ENCODE data around the gene ZNF236. TPM values are rescaled to one million over a fixed set of nuclear protein-coding genes. Genes with fewer than 3 reads are reported as not detected.
"Not testable (repeated sequence)": the region's sequence is repeated elsewhere in the genome, so short reads cannot be mapped to it uniquely, and the experiment has no call there.

Gene ZNF236
- total RNA-seq, 1 donor, result 20.7 TPM

DNA sequence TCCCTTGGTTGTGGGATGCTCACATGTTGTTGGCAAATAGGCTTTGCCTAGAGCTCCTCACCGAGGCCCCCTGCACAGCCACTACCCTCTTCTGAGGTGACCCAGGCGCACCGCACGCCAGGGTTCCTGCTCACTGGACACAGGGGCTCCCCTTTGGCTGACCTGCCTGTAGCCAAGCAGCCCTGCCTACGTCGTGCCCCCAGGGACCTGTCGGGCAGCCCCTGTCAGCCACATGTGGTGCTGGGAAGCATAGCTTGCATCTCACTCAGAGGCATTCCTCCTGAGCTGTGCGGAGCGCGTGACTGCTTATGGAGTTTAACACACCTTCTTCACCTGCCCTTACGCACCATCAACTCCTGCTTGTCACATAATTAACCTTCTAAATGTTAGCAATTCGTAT lies 116.3 kb downstream of the ZNF236 start:
- no peak for DNase-seq (ENCODE audit: low read depth in 2 of 3, low spot score in 2 of 3)

DNA sequence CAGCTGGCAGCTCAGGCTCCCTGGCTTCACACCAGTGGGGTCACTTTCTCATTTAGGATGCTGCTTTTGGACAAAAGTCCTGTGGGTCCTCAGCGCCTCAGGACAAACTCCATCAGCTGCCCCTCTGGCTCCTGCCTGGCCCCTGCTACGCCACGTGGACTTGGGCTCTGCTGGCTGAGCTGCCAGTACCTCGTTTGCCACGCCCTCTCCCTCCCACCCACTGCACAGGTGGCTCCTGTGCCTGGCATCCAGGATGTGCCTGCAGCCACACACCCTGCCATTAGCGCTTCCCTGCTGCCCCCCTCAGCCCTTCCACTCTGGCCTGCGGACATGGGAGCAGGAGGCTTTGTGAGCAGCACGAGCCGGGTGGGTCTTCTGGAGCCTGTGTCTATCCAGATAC lies 118.9 kb downstream of the ZNF236 start:
- no peak for DNase-seq (ENCODE audit: low read depth in 2 of 3, low spot score in 2 of 3)

DNA sequence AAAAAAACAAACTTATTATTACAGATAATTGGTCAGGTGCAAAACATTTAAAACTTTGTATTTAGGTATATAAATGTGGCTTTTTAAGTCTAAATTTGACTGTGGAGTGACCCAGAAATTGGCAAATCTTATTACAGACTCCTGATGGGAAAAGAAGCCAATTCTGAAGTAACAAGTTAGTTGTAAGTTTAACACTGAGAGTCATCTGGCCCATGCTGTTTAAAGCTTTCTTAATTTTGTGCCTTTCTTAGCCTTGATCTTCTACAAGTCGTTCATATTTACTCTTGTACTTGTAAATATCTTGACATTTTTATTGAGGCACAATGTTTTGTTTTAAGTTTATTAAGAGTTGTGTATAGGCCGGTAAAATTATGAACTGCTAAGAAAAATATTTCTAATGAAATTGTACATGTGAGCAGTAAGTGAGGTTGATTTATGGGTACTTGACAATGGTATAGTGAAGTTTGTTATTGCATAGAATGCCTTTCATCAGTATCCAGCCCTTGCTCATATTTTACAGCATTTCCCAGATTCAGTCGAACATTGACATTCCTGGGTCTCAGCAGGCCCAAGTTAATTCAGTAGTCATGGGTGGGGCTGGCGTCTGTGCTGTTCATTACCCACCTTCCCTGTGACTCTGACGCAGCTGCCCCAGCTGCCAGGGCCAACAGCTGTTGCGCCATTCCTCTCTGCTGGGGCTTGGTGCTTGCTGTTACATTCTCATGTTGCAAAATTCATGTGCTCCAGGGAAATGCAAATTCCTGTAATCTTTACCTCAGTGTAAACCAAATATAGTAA lies 121.4 kb downstream of the ZNF236 start:
- no peak for DNase-seq (ENCODE audit: low read depth in 2 of 3, low spot score in 2 of 3)

GRCh38 chr18:76944346-76944745 lies 122.0 kb downstream of the ZNF236 start:
- DNase-seq (ENCODE audit: low read depth in 2 of 3, low spot score in 2 of 3), result not testable (repeated sequence)

DNA sequence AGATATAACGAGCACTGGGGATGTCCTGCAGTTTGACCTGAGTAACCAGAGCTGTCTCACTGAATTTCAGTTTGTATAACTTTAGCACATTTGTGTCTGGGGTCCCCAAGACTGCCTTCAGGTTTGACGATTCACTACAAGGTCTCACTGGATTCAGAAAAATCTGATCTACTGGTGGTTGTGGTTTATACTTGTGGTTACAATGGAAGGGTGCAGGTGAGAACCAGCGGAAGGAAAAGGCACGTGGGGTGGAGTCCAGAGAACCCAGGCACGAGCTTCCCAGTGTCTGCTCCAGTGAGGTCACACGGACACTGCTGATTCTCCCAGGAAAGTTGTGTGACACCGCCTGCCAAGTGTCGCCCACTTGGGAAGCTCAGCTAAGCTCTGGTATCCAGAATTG lies 126.0 kb downstream of the ZNF236 start:
- DNase-seq (ENCODE audit: low read depth in 2 of 3, low spot score in 2 of 3), result no peak

GRCh38 chr18:76951456-76952247 lies 129.3 kb downstream of the ZNF236 start:
- DNase-seq (ENCODE audit: low read depth in 2 of 3, low spot score in 2 of 3), result no peak

DNA sequence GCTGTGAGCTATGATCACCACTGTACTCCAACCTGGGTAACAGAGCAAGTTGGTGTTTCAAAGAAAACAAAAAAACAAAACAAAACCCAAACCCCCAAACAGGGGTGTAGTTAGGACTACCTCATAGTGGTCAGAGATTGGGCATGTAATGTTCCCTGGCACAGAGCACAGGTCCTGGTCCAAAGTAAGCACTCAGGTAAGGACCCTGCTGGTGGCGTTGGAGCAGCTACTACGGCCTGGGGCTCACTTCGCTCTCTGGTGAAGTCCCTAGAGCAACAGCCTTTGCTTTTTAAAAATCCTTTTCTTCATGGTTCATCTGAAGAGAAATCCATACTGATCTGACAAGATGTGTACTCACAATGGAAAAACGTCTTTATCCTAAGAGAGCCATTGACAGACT lies 130.4 kb downstream of the ZNF236 start:
- no peak for DNase-seq (ENCODE audit: low read depth in 2 of 3, low spot score in 2 of 3)

GRCh38 chr18:76953156-76953555 lies 130.8 kb downstream of the ZNF236 start:
- DNase-seq (ENCODE audit: low read depth in 2 of 3, low spot score in 2 of 3), result no peak

- DNase-seq (ENCODE audit: low read depth in 2 of 3, low spot score in 2 of 3), result no peak
Observed at GRCh38 chr18:76953583-76954233, 131.4 kb downstream of the ZNF236 start.

GRCh38 chr18:76955524-76956170 lies 133.3 kb downstream of the ZNF236 start:
- no peak for DNase-seq (ENCODE audit: low read depth in 2 of 3, low spot score in 2 of 3)

GRCh38 chr18:76956648-76957047 lies 134.3 kb downstream of the ZNF236 start:
- no peak for DNase-seq (ENCODE audit: low read depth in 2 of 3, low spot score in 2 of 3)

- no peak for DNase-seq (ENCODE audit: low read depth in 2 of 3, low spot score in 2 of 3)
Observed at GRCh38 chr18:76957384-76958355, 135.3 kb downstream of the ZNF236 start.

GRCh38 chr18:76958692-76959341 lies 136.5 kb downstream of the ZNF236 start:
- DNase-seq (ENCODE audit: low read depth in 2 of 3, low spot score in 2 of 3), result no peak

GRCh38 chr18:76959605-76960004 lies 137.2 kb downstream of the ZNF236 start:
- DNase-seq (ENCODE audit: low read depth in 2 of 3, low spot score in 2 of 3), result no peak

DNA sequence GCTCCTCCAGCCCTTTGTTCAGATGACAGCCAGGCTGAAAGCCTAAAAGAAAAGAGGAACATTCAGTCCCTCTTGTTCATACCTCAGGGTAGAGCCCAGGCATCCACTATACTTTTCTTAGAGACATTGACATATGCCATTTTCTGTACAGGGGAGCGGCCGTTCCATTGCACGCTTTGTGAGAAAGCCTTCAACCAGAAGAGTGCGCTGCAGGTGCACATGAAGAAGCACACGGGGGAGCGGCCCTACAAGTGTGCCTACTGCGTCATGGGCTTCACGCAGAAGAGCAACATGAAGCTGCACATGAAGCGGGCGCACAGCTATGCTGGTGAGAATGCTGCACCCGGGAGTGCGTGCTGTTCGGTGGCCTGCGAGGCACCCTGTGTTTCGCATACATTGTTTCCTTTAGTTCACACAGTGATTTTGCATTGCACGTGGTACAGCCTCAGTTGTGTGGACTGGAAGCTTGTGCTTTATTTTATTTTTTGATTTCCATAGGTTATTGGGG lies 138.2 kb downstream of the ZNF236 start:
- DNase-seq (ENCODE audit: low read depth in 2 of 3, low spot score in 2 of 3), result no peak

- no peak for DNase-seq (ENCODE audit: low read depth in 2 of 3, low spot score in 2 of 3)
Observed at GRCh38 chr18:76962851-76963250, 140.5 kb downstream of the ZNF236 start.

DNA sequence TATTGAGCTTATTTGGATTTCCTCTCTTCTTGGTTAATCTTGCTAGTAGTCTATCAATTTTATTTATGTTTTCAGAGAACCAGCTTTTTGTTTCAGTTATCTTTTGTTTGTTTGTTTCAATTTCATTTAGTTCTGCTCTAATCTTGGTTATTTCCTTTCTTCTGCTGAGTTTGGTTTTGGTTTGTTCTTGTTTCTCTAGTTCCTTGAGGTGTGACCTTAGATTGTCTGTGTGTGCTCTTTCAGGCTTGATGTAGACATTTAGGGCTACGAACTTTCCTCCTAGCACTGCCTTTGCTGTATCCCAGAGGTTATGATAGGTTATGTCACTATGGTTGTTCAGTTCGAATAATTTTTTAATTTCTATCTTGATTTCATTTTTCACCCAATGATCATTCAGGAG lies 141.6 kb downstream of the ZNF236 start:
- DNase-seq (ENCODE audit: low read depth in 2 of 3, low spot score in 2 of 3), result no peak

- not testable (repeated sequence) for DNase-seq (ENCODE audit: low read depth in 2 of 3, low spot score in 2 of 3)
Observed at GRCh38 chr18:76965555-76966151, 143.3 kb downstream of the ZNF236 start.

DNA sequence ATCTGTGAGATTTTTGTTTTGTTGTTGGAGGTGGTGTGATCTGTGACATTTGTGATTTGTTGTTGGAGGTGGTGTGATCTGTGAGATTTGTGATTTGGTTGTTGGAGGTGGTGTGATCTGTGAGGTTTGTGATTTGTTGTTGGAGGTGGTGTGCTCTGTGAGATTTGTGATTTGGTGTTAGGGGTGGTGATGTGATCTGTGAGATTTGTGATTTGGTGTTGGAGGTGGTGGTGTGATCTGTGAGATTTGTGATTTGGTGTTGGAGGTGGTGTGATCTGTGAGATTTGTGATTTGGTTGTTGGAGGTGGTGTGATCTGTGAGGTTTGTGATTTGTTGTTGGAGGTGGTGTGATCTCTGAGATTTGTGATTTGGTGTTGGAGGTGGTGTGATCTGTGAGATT lies 144.9 kb downstream of the ZNF236 start:
- DNase-seq (ENCODE audit: low read depth in 2 of 3, low spot score in 2 of 3), result not testable (repeated sequence)
